Measurements from ENCODE around the gene PPEF1. TPM values are rescaled to one million over a fixed set of nuclear protein-coding genes. Genes with fewer than 3 reads are reported as not detected.

PPEF1 gene
- total and polyA plus RNA-seq, 2 of the 8 experiments (the other 6 are each of a cell fraction or from before 2014, with no cell fraction given): 0.08 to 0.30 TPM

- H3K79me1 ChIP-seq (ENCODE audit: low read depth, low read length): no peaks in the 10 kb centered on the region
- H2BK15ac ChIP-seq (ENCODE audit: low read length): no peak overlapping the region
- H3K4me1 ChIP-seq (replicated peaks in 1 of 4; ENCODE audit: control insufficient read depth in 3 of 4, insufficient read depth in 4 of 4, low read length in 3 of 4): peaks cover 0 to 6% (median 3%) of the 10 kb centered on the region in 4 experiments; a peak in 2 of 7 replicates
- H3K27ac ChIP-seq (ENCODE audit: low read depth, low read length): no peak overlapping the region
- no peak overlapping the region for H3K14ac ChIP-seq (ENCODE audit: insufficient read length)
- peak overlapping the region; percentile 31 to 40; a peak in 1 of 4 replicates for H3K4me2 ChIP-seq (ENCODE audit: insufficient read depth in 1 of 2, low read depth in 2 of 2, low read length in 2 of 2)
- no peak overlapping the region for H2BK12ac ChIP-seq (ENCODE audit: low read depth, low read length)
- no peak overlapping the region for H2BK5ac ChIP-seq (ENCODE audit: low read depth, low read length)
- no peak overlapping the region for H3K23ac ChIP-seq (ENCODE audit: insufficient read length)
- H3K4me3 ChIP-seq (ENCODE audit: extremely low read depth in 1 of 4, insufficient read depth in 2 of 4, low read depth in 3 of 4, low read length in 4 of 4): no peak overlapping the region
- WGBS, 2 experiments (ENCODE audit: extremely low coverage in 1 of 2, insufficient coverage in 1 of 2, insufficient read length in 1 of 2, insufficient replicate concordance in 2 of 2, low coverage in 1 of 2, low lambda C conversion rate in 2 of 2, missing lambda C conversion rate in 1 of 2): 33% methylated on average over 11 of the region's 11 CpGs; no CpG with 5 or more reads in 1 of the 2 experiments
- ChIA-PET CTCF (ENCODE audit: partially characterized antibody) (no interaction called here), POLR2A (ENCODE audit: partially characterized antibody) (no interaction called here)
- H4K5ac ChIP-seq (ENCODE audit: insufficient read length, low read depth, low read length): no peak overlapping the region
- H2AFZ ChIP-seq (ENCODE audit: low read length): no peak overlapping the region
- no peak overlapping the region for H3K4ac ChIP-seq (replicated peaks; ENCODE audit: insufficient read length, low read depth, low read length)
- no peaks in the 10 kb centered on the region for H3K9me3 ChIP-seq (ENCODE audit: insufficient read depth in 2 of 2, low read depth in 1 of 2, low read length in 1 of 2)
- no peaks in the 10 kb centered on the region for H3K27me3 ChIP-seq (replicated peaks in 1 of 4; ENCODE audit: control insufficient read depth in 3 of 4, extremely low read depth in 1 of 4, insufficient read depth in 3 of 4, low read length in 3 of 4)
- no peak overlapping the region for H3K9ac ChIP-seq (replicated peaks in 1 of 4; ENCODE audit: extremely low read depth in 1 of 4, low read depth in 3 of 4, low read length in 3 of 4)
- H4K20me1 ChIP-seq (replicated peaks in 1 of 2; ENCODE audit: control insufficient read depth in 1 of 2, insufficient read depth in 2 of 2, low read length in 2 of 2): no peaks in the 10 kb centered on the region
- no peak overlapping the region for H4K91ac ChIP-seq (replicated peaks; ENCODE audit: insufficient read length, low read length)
- H3K56ac ChIP-seq (replicated peaks; ENCODE audit: insufficient read length, low read depth, low read length): no peak overlapping the region
- H2BK120ac ChIP-seq (replicated peaks; ENCODE audit: low read depth, low read length): no peak overlapping the region
- peak; percentile 52 for FAIRE-seq
- H3K23me2 ChIP-seq (ENCODE audit: low read depth, low read length): no peaks in the 10 kb centered on the region
- no peaks in the 10 kb centered on the region for H3K36me3 ChIP-seq (ENCODE audit: control insufficient read depth in 2 of 4, insufficient read depth in 4 of 4, low read length in 3 of 4)
- no peak overlapping the region for H2BK20ac ChIP-seq (ENCODE audit: low read length)
- no peak overlapping the region for H4K8ac ChIP-seq (ENCODE audit: extremely low read depth, insufficient read depth, low read length)
- no peak for DNase-seq (ENCODE audit: low read depth in 1 of 2, low spot score in 2 of 2)
- H3K79me2 ChIP-seq (ENCODE audit: control insufficient read depth in 1 of 2, insufficient read depth in 2 of 2, low read length in 2 of 2): no peaks in the 10 kb centered on the region
- no peak overlapping the region for H2AK5ac ChIP-seq (ENCODE audit: low read depth, low read length)
- H3K18ac ChIP-seq (ENCODE audit: extremely low read depth, low read length): no peak overlapping the region
- TF ChIP-seq NANOG (IDR thresholded peaks at IDR 0.05; ENCODE audit: insufficient read depth, low read depth, low read length, poor library complexity, severe bottlenecking) (peak; percentile 50), TCF12 (IDR thresholded peaks at IDR 0.05; ENCODE audit: low read depth, low read length) (no peak)
Measured at GRCh38 chrX:18757956-18758932, 50.8 kb downstream of the PPEF1 start.

All from H1 (cell line).